Endothelial cell of umbilical vein (primary cell): Measurements from ENCODE around the gene CRIM1. TPM values are rescaled to one million over a fixed set of nuclear protein-coding genes. Genes with fewer than 3 reads are reported as not detected.

Experiments
- BruUV-seq: library from RNA; stranded (reverse); fragments of 400-500 nt; replicated peaks from 2 replicates; lab custom pipeline; 2021; lab: Mats Ljungman, UMichigan
- CTCF ChIA-PET: fragments of 300-600, 350-600 bp; sonication (Branson Sonifier 250); formaldehyde crosslinking; loops from one replicate; lab custom pipeline; 2021; ENCODE audit warnings: antibody characterized with exemption, inconsistent platforms; lab: Charles Lee
- POLR2A ChIA-PET: fragments of 300-600, 350-600 bp; sonication (Branson Sonifier 250); formaldehyde crosslinking; loops from one replicate; lab custom pipeline; 2021; ENCODE audit warnings: antibody characterized with exemption, inconsistent platforms; lab: Charles Lee
- DNase-seq: peaks from one replicate; pipeline ENCODE4 v3.0.0-alpha.2; 2011; ENCODE audit warnings: low read depth, low spot score
- FAIRE-seq: peaks from 2 replicates; lab custom pipeline; 2011; peaks lifted over from hg19 to GRCh38; lab: Jason Lieb, UNC
- H2AFZ ChIP-seq: 2 replicates; pipeline ENCODE4 v1.6.0; 2012; ENCODE audit warnings: low read depth, low read length, control low read depth, inconsistent platforms
- H3K27ac ChIP-seq: 2 replicates; pipeline ENCODE4 v1.5.1; 2011; ENCODE audit warnings: low read depth, mild to moderate bottlenecking, control low read depth, low read length, moderate library complexity; ENCODE audit not compliant: insufficient read depth
- H3K27me3 ChIP-seq, 2 experiments: 2 replicates each; pipeline versions ENCODE4 v1.6.0 to v1.6.1; 2011; ENCODE audit warnings: low read length in 2 of 2, mixed read lengths in 1 of 2; ENCODE audit not compliant: control insufficient read depth in 2 of 2, insufficient read depth in 2 of 2
- H3K36me3 ChIP-seq, 2 experiments: 2 replicates in 1 of 2; 3 replicates in 1 of 2; pipeline ENCODE4 v1.5.1; 2011; ENCODE audit warnings: low read length in 2 of 2, mild to moderate bottlenecking in 1 of 2, moderate library complexity in 1 of 2; ENCODE audit not compliant: control insufficient read depth in 2 of 2, insufficient read depth in 2 of 2; ENCODE audit errors: extremely low read depth in 1 of 2
- H3K4me1 ChIP-seq: 3 replicates; pipeline ENCODE4 v1.5.1; 2011; ENCODE audit warnings: mild to moderate bottlenecking, low read length; ENCODE audit not compliant: control insufficient read depth, insufficient read depth; ENCODE audit errors: extremely low read depth
- H3K4me2 ChIP-seq: 2 replicates; pipeline ENCODE4 v1.6.1; 2011; ENCODE audit warnings: low read length, control low read depth, mixed read lengths; ENCODE audit not compliant: insufficient read depth
- H3K4me3 ChIP-seq, 3 experiments: fragments of 200-600 bp in 1 of 3; sonication (generic), shearing (Covaris generic) in 1 of 3; replicated peaks in 1 of 3; 2 replicates each; pipeline ENCODE4 v1.5.1; 2011 to 2016; ENCODE audit warnings: control low read depth in 3 of 3, low read length in 3 of 3, mild to moderate bottlenecking in 2 of 3, inconsistent platforms in 1 of 3, low read depth in 1 of 3, moderate library complexity in 1 of 3; ENCODE audit not compliant: insufficient read depth in 1 of 3
- H3K79me2 ChIP-seq: 2 replicates; pipeline ENCODE4 v1.6.0; 2012; ENCODE audit warnings: low read length, inconsistent platforms; ENCODE audit not compliant: control insufficient read depth, insufficient read depth
- H3K9ac ChIP-seq: replicated peaks from 2 replicates; pipeline ENCODE3; 2011; ENCODE audit warnings: low read length, control low read depth; ENCODE audit not compliant: insufficient read depth; ENCODE audit errors: extremely low read depth
- H3K9me1 ChIP-seq: replicated peaks from 3 replicates; pipeline ENCODE4 v1.6.0; 2011; ENCODE audit warnings: mild to moderate bottlenecking, low read length; ENCODE audit not compliant: control insufficient read depth, insufficient read depth; ENCODE audit errors: extremely low read depth
- H3K9me3 ChIP-seq: replicated peaks from 2 replicates; pipeline ENCODE4 v1.5.1; 2012; ENCODE audit warnings: low read length, inconsistent platforms; ENCODE audit not compliant: control insufficient read depth, insufficient read depth
- H4K20me1 ChIP-seq: replicated peaks from 2 replicates; pipeline ENCODE3; 2011; ENCODE audit warnings: mild to moderate bottlenecking, low read length; ENCODE audit not compliant: control insufficient read depth, insufficient read depth; ENCODE audit errors: extremely low read depth
- EZH2 ChIP-seq: IDR thresholded peaks from 2 replicates; pipeline ENCODE4 v1.6.1; 2012; ENCODE audit warnings: borderline replicate concordance, low read depth, mild to moderate bottlenecking, moderate library complexity, low read length, inconsistent platforms; ENCODE audit not compliant: severe bottlenecking
- GATA2 ChIP-seq: IDR thresholded peaks from 2 replicates; pipeline ENCODE4 v1.7.0; 2011; ENCODE audit warnings: low read depth, mild to moderate bottlenecking, moderate library complexity, mixed read lengths, low read length; ENCODE audit not compliant: insufficient read length, insufficient read depth
- POLR2A ChIP-seq: IDR thresholded peaks from 2 replicates; pipeline ENCODE4 v1.6.1; 2012; ENCODE audit warnings: low read depth, mild to moderate bottlenecking, control low read depth, low read length
- POLR2AphosphoS5 ChIP-seq: IDR thresholded peaks from 2 replicates; pipeline ENCODE4 v1.6.1; 2012; ENCODE audit warnings: low read depth, mild to moderate bottlenecking, control low read depth, low read length, moderate library complexity; ENCODE audit not compliant: insufficient read depth
- dilution Hi-C: fragments of 300-500 bp; cut with MboI; formaldehyde crosslinking; loops from one replicate; pipeline ENCODE4 v1.15.0; 2019; ENCODE audit warnings: low sequenced_read_pairs; ENCODE audit not compliant: extremely low pct_ligation_motif_present
- intact Hi-C: fragments of 100-400 bp; cut with micrococcal nuclease; formaldehyde crosslinking; loops from one replicate; pipeline ENCODE4 v1.10.0; 2022
- polyA plus RNA-seq, 4 experiments: library from polyadenylated mRNA; depleted of rRNA in 3 of 4; stranded (reverse) in 3 of 4; unstranded in 1 of 4; fragments of >200 nt; gene quantifications; 2 replicates each; pipeline versions ENCODE4 v1.2.1 to v1.2.3, GENCODE V29; 2011 to 2012; ENCODE audit warnings: missing spikeins in 1 of 4
- total RNA-seq: library from RNA; stranded (reverse); gene quantifications from 2 replicates; pipeline ENCODE4 v1.2.3, GENCODE V29; 2021
- TF ChIP-seq, protein P1 (sequence below), 2 donors: IDR thresholded peaks; 1 replicate in 1 of 2; 2 replicates in 1 of 2; pipeline ENCODE4 v1.5.1; 2011; ENCODE audit warnings: low read length in 2 of 2, mild to moderate bottlenecking in 2 of 2, moderate library complexity in 2 of 2, control low read depth in 1 of 2, inconsistent platforms in 1 of 2, low read depth in 1 of 2; ENCODE audit not compliant: insufficient read depth in 1 of 2; ENCODE audit errors: extremely low read depth in 1 of 2

CRIM1 gene
- total and polyA plus RNA-seq, 2 donors (not counting 3 experiments of a cell fraction or from before 2014, with no cell fraction given) = 422 to 649 TPM

- dilution Hi-C loops (no loop called here), intact Hi-C loops (loop anchor here (1.0 kb wide), 1 partner anchor 9 kb away; no protein-coding TSS in a partner anchor)
- no peak overlapping the region for H3K9ac ChIP-seq
- CTCF ChIA-PET = interaction anchor here (0.9 to 2.2 kb wide), 4 partner anchors 9 to 75 kb away, joined by 3 to 7 read pairs (median 3); no protein-coding TSS in a partner anchor
- H2AFZ ChIP-seq = no peak overlapping the region
- H3K79me2 ChIP-seq = peaks cover 98% of the 10 kb centered on the region
- peaks cover 53% of the 10 kb centered on the region for H3K4me1 ChIP-seq
- H3K27me3 ChIP-seq = no peaks in the 10 kb centered on the region
- no peaks in the 10 kb centered on the region for H3K9me1 ChIP-seq
- no peak overlapping the region for H3K4me2 ChIP-seq
- TF ChIP-seq EZH2 (no peak), POLR2AphosphoS5 (peak; percentile 21), POLR2A (peak; percentile 45)
- BruUV-seq = no TSS peak
- peaks cover 8 to 14% of the 10 kb centered on the region in 2 experiments for H3K36me3 ChIP-seq
- H4K20me1 ChIP-seq = peaks cover 5% of the 10 kb centered on the region
- no peak overlapping the region for H3K27ac ChIP-seq
- DNase-seq (no peak), FAIRE-seq (no peak)
- no peak overlapping the region for H3K4me3 ChIP-seq
- POLR2A ChIA-PET = no interaction called here
- H3K9me3 ChIP-seq = no peaks in the 10 kb centered on the region
Measured at GRCh38 chr2:36427790-36428243, 72.2 kb downstream of the CRIM1 start.

- Histone ChIP-seq H3K27me3 (no peaks in the 10 kb centered on the region), H4K20me1 (peaks cover 5% of the 10 kb centered on the region), H3K9me1 (no peaks in the 10 kb centered on the region), H3K79me2 (peaks cover 98% of the 10 kb centered on the region), H2AFZ (no peak overlapping the region), H3K9ac (no peak overlapping the region), H3K9me3 (no peaks in the 10 kb centered on the region), H3K27ac (no peak overlapping the region), H3K4me2 (no peak overlapping the region), H3K36me3 (peaks cover 2 to 13% of the 10 kb centered on the region in 2 experiments), H3K4me1 (peaks cover 75% of the 10 kb centered on the region), H3K4me3 (no peak overlapping the region)
- TF ChIP-seq, protein P1, sequence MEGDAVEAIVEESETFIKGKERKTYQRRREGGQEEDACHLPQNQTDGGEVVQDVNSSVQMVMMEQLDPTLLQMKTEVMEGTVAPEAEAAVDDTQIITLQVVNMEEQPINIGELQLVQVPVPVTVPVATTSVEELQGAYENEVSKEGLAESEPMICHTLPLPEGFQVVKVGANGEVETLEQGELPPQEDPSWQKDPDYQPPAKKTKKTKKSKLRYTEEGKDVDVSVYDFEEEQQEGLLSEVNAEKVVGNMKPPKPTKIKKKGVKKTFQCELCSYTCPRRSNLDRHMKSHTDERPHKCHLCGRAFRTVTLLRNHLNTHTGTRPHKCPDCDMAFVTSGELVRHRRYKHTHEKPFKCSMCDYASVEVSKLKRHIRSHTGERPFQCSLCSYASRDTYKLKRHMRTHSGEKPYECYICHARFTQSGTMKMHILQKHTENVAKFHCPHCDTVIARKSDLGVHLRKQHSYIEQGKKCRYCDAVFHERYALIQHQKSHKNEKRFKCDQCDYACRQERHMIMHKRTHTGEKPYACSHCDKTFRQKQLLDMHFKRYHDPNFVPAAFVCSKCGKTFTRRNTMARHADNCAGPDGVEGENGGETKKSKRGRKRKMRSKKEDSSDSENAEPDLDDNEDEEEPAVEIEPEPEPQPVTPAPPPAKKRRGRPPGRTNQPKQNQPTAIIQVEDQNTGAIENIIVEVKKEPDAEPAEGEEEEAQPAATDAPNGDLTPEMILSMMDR (IDR thresholded peaks at IDR 0.05; ENCODE audit: extremely low read depth in 1 of 2, insufficient read depth in 1 of 2, low read depth in 1 of 2, low read length in 2 of 2) = no peak
- TF ChIP-seq EZH2 (no peak), POLR2AphosphoS5 (peak; percentile 25), GATA2 (no peak)
- CTCF ChIA-PET = no interaction called here
- BruUV-seq = no TSS peak
- intact Hi-C loops (loop anchor here (1.0 kb wide), 1 partner anchor 8 kb away; no protein-coding TSS in a partner anchor), dilution Hi-C loops (no loop called here)
- DNase-seq (no peak), FAIRE-seq (no peak)
- POLR2A ChIA-PET = no interaction called here
Measured at GRCh38 chr2:36430549-36430948, 75.0 kb downstream of the CRIM1 start.
